Type B pancreatic cell (in vitro differentiated cells): Measurements from ENCODE around the gene PROSER2. TPM values are rescaled to one million over a fixed set of nuclear protein-coding genes. Genes with fewer than 3 reads are reported as not detected.

Experiments used
- DNase-seq: peaks from one replicate; pipeline ENCODE4 v3.0.0; 2021; ENCODE audit warnings: mixed read lengths; ENCODE audit not compliant: unreplicated experiment; ENCODE audit errors: extremely low spot score
- H3K27ac Mint-ChIP-seq: 2 replicates; pipeline ENCODE4 v1.8.0; 2021; ENCODE audit warnings: mild to moderate bottlenecking, mixed read lengths
- H3K27me3 Mint-ChIP-seq: 2 replicates; pipeline ENCODE4 v1.8.0; 2021; ENCODE audit warnings: mixed read lengths
- H3K36me3 Mint-ChIP-seq: 2 replicates; pipeline ENCODE4 v1.8.0; 2021; ENCODE audit warnings: mixed read lengths
- H3K4me1 Mint-ChIP-seq: one replicate; pipeline ENCODE4 v1.8.0; 2021; ENCODE audit warnings: mixed read lengths; ENCODE audit not compliant: unreplicated experiment
- H3K4me3 Mint-ChIP-seq: 2 replicates; pipeline ENCODE4 v1.8.0; 2021; ENCODE audit warnings: mild to moderate bottlenecking, mixed read lengths
- H3K9me3 Mint-ChIP-seq: 2 replicates; pipeline ENCODE4 v1.8.0; 2021; ENCODE audit warnings: mixed read lengths
- CTCF ChIP-seq: fragments of 200-600 bp; sonication (generic); conservative IDR thresholded peaks from 2 replicates; pipeline ENCODE4 v1.5.0; 2021; ENCODE audit warnings: antibody characterized with exemption, mild to moderate bottlenecking
- total RNA-seq: library from RNA; stranded (reverse); gene quantifications from 2 replicates; pipeline ENCODE4 v1.2.1, GENCODE V29; 2021; ENCODE audit warnings: low replicate concordance

The PROSER2 gene
- total RNA-seq, 1 donor from 2014 or later, result 6.7 TPM

- Mint-ChIP-seq H3K4me3 (no peak overlapping the region), H3K9me3 (no peaks in the 10 kb centered on the region), H3K27ac (no peak overlapping the region), H3K36me3 (no peaks in the 10 kb centered on the region), H3K27me3 (no peaks in the 10 kb centered on the region), H3K4me1 (peaks cover 8% of the 10 kb centered on the region)
- TF ChIP-seq CTCF, result no peak
- DNase-seq, result no peak
These were observed 71.4 kb downstream of the PROSER2 start for GRCh38 chr10:11894381-11895107.

DNA sequence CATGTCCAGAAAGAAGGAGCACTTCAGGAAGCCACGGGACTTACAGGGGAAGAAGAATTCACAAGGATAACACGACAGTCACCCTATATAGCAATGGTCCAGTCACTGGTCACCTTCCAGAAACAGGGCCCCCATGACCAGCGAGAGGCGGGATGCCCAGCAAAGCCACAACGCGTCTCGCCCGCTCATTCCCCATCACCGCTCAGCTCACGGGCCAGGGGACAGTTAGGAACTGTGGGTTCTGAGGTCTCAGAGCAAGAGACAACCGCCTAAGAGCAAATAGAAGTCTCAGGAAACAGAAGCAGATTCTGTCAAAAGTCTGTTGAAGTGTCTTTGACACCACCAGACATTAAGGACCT is 71.9 kb downstream of the PROSER2 start:
- TF ChIP-seq CTCF, result no peak
- no peak overlapping the region for H3K27ac Mint-ChIP-seq

GRCh38 chr10:11895598-11895997 is 72.4 kb downstream of the PROSER2 start:
- no peaks in the 10 kb centered on the region for H3K27me3 Mint-ChIP-seq

More for the DNA sequence above, 71.9 kb downstream of the PROSER2 start:
- Mint-ChIP-seq H3K4me1 (peaks cover 8% of the 10 kb centered on the region), H3K36me3 (no peaks in the 10 kb centered on the region), H3K9me3 (no peaks in the 10 kb centered on the region), H3K27me3 (no peaks in the 10 kb centered on the region), H3K4me3 (no peak overlapping the region)
- no peak for DNase-seq

GRCh38 chr10:11896549-11897200 is 73.5 kb downstream of the PROSER2 start:
- Mint-ChIP-seq H3K27ac (no peak overlapping the region), H3K4me3 (no peak overlapping the region)
- TF ChIP-seq CTCF, result no peak

More at GRCh38 chr10:11895598-11895997, 72.4 kb downstream of the PROSER2 start:
- Mint-ChIP-seq H3K4me1 (peaks cover 8% of the 10 kb centered on the region), H3K36me3 (no peaks in the 10 kb centered on the region), H3K9me3 (no peaks in the 10 kb centered on the region), H3K4me3 (no peak overlapping the region), H3K27ac (no peak overlapping the region)
- no peak for TF ChIP-seq CTCF
- DNase-seq, result no peak

DNA sequence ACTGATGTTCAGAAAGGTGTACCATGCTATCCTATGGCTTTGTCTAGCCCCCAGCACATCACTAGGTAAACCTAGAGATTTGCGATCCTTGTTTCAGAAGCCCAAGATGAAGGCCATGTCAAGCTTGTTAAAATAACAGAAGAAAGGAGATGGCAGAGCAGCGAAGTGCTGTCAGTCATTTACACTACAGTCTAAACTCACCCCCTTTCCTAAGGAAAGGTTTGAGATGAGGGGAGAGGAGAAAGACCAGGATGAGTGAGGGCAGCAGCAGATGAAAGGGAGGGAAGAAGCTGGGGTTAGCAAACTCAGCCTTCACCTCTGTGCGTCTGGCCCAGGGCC is 74.8 kb downstream of the PROSER2 start:
- TF ChIP-seq CTCF, result no peak
- no peak for DNase-seq
- no peak overlapping the region for H3K4me3 Mint-ChIP-seq

More at GRCh38 chr10:11896549-11897200, 73.5 kb downstream of the PROSER2 start:
- Mint-ChIP-seq H3K9me3 (no peaks in the 10 kb centered on the region), H3K27me3 (no peaks in the 10 kb centered on the region), H3K4me1 (peaks cover 8% of the 10 kb centered on the region), H3K36me3 (no peaks in the 10 kb centered on the region)
- DNase-seq, result no peak

More for the DNA sequence above, 74.8 kb downstream of the PROSER2 start:
- no peaks in the 10 kb centered on the region for H3K9me3 Mint-ChIP-seq
- peaks cover 8% of the 10 kb centered on the region for H3K4me1 Mint-ChIP-seq
- H3K27ac Mint-ChIP-seq, result no peak overlapping the region
- H3K36me3 Mint-ChIP-seq, result no peaks in the 10 kb centered on the region
- H3K27me3 Mint-ChIP-seq, result no peaks in the 10 kb centered on the region
